HG02840 (cell line): ENCODE data around the gene POLN.

Source experiments
- ATAC-seq: cut with Tn5 transposase; IDR thresholded peaks from one replicate; pipeline ENCODE4 v1.9.1; 2021; ENCODE audit warnings: mild to moderate bottlenecking, moderate library complexity, moderate number of reproducible peaks; ENCODE audit not compliant: unreplicated experiment, low FRiP score

The POLN gene

DNA sequence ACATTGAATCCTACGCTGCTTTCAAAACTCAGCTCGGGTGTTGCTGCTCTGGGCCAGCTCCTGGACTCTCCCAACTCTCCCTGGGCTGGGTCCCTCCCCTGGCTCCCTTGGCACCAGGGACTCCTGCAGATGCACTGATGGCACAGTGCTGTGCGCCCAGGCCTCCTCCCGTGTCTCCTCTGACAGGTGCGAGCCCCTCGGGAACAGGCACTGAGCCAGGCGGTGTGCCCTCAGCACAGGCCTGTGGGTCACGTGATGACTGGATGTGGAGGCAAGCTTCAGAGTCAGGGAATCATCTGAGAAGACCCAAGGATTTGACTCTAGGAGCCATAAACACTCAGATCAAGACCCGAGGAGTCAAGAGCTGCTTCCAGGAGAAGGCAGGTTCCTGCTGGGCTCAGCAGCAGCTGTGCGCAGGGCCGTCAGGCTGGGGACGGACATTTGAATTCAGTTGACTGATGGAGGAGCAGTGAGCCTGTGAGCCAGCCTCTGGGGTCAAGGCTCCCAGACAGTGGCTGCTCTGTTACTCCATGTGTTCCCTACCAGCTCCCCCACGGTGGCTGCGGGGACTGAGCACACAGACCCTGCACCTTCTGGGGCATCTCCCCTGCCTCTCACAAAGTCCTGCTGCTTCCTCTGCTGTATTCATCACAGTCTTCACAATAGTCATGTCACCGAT, 149.8 kb downstream of the POLN start:
- ATAC-seq: no peak

DNA sequence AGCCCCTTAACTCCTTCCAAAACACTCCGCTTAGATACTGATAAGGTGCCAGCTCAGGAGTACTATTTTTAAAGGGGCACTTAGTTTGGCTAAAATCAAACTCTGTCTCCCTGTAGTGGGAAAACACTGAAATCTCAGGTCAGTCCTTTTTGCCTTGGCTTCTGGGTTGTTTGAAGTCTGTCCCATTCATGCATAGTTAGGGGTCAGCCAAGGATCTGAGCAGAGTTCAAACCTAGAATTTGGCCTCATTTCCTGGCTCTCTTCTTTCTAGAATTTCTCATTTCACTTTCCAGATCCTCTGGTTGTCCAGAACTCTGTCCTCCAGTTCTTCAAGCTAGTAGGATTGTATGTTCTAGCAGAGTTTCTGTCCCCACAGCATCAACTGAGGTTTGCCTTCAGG, 151.3 kb downstream of the POLN start:
- ATAC-seq: no peak

DNA sequence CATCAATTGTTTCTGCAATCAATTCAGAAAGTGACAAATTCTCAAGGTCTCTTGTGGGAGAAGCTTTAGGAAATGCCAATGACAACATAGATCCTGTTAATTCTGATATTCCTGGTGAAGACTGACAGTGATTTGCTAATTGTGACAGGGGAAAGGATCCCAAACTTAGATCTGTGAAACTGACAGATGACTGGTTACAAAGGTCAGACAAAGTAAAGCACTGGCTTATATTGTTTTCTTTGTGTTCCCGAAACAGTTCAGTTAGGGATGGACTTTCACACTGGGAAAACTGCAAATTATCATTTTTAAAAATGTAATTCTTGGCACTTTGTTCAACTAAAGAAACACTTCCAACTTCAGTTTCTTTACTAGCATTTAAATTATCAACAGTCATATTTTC, 152.7 kb downstream of the POLN start:
- no peak for ATAC-seq

DNA sequence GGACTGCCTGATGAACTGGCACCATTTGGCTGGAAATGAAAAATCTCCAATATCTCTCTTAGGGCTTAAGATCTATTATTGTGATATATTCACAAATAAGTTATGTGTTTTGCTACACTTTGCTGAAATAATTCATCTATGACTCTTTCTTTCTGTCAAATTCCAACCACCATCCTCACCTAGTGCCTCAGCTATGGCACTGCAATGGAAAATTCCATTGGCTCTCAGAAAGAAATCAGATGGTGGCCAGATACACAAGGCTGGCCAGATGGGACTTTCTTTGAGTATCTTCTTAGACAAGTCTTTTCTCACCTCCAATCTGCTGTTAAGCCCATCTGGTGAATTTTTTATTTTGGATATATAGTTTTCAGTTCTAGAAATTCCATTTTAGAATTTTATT, 154.8 kb downstream of the POLN start:
- ATAC-seq: no peak

DNA sequence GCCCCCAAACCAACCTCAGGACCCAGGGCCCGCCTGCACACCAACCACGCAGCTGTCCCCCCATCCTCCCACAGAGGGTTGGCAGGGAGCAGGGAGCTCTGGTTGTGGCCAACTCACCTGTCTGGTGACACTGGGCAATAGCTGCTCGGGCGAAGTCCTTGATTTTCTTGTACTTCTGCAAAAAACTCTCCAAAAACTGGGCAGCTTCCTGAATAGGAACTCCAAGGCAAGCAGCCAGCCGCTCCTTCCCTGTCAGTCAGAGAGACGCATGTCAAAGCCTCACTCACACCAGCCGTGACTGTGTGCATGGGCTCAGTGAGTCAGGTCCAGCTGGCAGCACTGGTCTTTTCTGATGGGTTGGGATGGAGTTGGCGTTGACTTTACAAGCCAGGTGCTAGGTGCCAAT, 156.4 kb downstream of the POLN start:
- no peak for ATAC-seq

DNA sequence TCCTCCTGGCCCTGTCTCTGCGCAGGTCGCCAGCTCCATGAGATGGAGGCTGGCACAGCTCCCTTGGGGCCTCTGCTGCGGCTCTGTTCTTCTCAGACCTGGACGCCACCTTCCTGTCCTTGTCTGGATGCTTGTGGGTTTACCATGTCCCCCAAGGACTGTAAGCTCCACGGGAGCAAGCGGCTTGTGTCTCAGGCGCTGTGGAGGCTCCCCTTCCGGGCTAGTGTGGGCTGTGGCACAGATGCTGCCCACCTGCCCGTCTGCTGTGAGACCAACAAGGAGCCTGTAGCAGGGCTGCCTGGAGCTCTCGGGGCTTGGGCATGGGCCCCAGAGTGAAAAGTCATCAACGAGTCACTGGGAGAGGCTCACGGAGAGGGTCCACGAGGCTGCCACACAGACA, 157.6 kb downstream of the POLN start:
- ATAC-seq: no peak

DNA sequence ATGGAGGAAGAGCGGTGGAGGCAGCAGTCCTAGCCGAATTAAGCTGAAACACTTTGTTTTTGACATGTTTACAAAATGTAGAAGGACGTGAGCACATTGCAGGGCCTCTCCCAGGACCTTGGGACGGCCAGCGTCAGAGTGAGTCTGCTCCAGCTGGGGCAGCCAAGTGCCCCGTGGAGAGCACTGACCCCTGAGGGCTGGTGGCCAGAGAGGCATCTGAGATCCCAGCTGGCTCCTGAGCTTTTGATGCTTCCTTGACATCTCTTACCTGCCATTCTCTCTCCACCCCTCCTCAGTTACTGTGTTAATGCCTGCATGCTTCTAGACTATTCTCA, 158.1 kb downstream of the POLN start:
- no peak for ATAC-seq

DNA sequence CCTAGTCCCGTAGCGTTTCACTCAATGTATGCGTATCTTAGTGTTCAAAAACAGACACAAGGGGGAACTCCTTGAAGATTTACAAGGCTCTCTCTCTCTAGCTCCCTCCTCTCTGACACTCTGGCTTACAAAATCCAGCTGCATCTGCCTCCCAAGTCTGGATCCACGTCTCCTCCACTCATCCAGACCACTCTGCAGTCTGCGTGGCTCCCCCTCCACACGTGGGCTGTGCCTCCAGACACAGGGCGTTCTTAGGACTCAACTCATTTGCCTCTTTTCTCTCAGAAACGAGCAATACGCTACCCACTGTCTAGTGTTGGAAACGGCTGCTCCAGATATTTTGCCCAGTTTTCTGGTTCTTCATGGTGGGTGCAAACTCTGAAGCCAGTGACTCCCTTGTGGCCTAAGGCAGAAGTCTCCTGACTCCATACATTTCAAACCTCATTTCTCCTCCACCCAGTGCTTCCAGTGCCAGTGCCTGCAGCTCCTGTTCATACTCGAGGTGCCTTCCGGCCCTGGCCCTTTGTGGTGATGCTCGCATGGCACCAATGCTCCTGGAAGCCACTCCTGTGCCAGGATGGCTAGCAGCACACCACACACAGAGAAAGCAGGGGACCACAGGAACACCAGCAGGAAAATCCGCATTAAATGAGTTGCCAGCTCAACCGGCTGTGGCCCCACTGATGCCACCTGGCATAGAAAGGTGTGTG, 158.7 kb downstream of the POLN start:
- ATAC-seq: no peak

DNA sequence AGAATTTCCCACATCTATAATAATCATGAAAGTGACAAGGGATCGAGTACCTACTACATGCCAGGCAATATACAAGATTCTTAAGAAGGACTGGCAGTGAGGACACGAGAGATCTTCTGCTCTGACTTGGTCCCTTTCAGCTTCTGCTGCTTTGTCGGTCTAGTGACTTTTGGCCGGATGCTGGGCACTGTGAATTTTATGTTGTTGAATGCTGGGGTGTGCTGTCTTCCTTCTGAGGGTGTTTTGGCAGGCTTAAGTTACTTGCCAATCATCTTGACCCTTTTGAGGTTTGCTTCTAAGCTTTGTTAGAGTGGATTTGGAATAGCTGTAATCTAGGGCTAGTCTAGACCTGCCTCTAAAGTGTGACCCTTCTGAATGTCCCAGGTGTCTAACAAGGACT, 159.3 kb downstream of the POLN start:
- no peak for ATAC-seq

DNA sequence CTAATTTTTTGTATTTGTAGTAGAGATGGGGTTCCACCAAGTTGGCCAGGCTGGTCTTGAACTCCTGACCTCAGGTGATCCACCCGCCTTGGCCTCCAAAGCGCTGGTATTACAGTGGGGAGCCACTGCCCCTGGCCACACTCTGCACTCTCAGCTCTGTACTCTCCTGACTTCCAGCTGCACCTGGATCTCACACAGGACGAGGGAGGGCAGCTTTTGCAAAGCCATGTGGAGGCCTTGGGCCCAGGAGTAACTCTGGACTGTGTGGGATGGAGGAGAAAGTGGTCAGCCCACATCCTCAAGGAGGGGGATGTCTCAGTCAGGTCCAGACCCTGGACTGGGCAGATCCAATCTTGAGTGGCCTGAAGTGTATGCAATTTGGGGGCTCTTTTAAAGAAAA, 159.8 kb downstream of the POLN start:
- no peak for ATAC-seq

DNA sequence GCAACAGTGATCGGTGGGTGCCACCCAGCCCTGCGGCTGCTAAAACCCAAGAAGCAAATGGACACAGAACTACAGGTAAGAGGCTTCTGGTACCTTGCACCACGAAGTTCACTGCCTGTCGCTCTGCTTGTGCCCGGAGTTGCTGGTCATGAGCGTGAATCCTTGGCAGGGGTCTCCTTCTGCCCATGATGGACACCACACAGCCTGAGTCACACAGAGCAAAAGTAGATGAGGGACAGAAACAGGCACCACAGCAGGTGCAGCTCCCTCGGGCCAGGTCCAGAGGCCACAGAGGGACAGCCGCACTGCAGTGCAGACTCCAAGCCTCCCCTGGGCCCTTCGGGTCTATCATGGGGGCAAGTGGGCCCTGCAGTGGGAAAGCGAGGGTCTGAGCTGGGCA, 160.4 kb downstream of the POLN start:
- no peak for ATAC-seq

DNA sequence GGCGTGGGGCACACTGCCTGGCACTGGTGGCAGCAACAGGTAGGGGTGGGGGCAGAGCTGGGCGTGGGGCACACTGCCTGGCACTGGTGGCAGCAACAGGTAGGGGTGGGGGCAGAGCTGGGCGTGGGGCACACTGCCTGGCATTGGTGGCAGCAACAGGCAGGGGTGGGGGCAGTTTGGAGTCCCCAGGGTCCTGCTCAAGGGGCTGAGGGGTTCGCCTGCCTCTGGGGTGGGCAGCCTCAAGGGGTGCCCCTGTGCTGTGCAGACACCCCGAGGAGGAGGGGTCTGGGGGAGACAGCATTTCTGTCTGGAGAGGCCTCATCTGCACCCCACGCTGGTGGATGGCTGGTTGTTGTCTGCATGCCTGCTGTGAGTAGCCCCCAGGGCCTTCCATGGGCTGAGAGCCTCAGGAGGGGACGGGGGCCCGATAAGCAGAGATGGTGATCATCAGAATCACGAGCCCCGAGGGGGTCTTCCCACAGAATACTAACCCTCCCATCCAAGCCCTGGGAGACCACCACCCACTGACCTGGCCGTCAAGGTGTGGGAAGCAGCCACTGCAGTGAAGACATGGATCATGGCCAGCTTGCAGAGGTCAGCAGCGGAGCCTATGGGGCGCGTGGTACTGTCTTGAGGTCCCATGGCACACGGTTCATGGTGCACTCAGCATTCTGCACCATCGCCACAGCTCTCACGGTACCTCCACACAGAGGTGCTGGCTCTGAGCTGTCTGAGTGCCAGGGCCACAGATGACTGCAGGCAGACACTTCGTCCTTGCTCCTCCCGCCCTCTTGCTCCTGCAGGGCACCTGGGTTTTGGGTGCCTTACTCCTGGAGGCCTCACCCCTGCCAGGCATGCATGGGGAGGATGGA, 161.3 kb downstream of the POLN start:
- ATAC-seq: no peak

DNA sequence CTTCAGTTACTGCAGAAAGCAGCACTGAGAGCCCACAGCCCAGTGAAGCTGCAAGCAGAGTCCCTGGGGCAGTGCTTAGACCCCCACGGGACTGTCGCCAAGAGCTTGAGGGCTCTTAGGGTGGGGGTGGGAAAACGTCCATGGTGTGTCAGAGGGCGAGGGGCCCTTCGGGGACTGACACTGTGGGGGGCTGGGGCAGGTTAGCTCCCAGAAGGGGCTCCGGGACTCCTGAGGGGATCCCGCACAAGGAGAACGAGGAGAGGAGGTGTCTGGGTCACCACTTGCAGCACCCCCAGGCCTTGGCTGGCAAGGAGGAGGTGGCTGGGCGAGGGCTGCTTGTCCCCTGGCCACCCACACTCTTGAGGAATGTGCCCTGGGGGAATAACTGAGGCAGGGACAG, 162.0 kb downstream of the POLN start:
- no peak for ATAC-seq

DNA sequence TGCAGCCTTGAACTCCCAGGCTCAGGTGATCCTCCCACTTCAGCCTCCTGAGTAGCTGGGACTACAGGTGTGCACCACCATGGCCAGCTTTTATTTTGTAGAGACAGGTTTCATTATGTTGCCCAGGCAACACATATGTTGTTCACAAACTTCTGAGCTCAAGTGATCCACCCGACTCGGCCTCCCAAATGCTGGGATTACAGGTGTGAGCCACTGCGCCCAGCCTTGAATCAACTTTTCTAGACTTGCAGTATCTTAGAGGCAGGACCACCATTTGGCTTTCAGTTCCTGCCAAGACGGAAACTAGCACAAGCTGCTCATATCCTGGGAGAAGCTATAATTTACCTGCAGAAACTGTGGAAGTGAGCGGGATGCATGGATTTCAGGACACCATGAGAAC, 162.9 kb downstream of the POLN start:
- no peak for ATAC-seq

DNA sequence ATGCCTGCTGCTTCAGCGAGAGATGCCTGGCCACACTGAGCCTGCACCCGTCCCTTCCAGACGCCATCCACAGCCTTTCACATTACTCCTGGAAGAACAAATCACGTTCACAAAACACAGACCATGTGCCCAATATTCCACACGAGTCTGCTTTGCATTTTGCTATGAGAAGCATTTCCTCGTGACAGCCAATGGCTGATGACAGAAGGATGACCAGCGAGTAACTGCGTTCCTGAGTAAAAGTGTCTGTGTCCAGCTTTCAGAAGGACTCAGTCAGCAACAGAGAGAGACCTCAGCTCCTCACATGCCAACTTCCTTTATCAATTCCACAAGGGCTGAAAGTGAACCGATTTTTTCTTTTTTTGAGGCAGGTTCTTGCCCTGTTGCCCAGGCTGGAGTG, 163.3 kb downstream of the POLN start:
- no peak for ATAC-seq

DNA sequence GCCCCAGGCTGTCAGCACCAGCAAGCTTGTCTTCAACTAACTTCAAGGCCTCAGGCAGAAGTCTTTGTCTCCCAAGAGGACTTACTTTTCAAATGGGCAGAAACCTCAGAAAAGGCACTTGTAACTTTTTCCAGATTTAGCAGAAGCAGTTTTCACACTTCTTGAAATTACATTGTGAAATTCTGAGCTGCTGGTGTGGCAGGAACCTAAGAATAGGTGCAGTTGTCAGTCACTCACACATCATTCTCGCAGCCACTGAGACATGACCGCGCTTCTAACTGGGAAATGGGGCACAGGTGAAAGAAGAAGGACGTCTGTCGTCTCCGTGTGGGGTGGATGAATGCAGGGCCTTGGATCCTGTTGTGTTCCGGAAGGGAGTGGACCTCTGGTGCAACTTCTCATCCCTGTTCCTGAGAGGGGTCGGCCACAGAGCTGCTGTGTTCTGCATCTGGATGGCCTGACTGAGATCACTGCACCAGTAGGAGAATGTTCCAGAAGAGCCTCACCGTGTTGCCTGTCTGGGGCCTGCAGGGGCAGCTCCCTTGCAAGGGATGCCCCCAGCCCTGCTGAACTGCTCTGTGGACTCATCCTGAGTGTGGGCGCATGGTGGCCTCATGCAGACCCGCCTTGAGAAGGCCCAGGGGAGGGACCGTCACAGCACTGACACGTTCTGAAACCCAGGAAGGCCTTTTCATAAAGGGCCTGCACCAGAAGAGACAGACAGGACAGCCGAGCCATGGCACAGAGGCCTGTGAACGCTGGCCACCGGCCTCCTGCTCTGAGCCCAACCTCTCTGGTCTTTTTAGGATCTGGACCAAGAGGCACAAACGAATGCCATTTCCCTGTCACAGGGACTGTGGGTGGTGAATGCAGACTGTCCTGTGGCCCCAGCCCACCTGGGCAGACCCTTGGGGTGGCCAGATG, 164.1 kb downstream of the POLN start:
- ATAC-seq: no peak

DNA sequence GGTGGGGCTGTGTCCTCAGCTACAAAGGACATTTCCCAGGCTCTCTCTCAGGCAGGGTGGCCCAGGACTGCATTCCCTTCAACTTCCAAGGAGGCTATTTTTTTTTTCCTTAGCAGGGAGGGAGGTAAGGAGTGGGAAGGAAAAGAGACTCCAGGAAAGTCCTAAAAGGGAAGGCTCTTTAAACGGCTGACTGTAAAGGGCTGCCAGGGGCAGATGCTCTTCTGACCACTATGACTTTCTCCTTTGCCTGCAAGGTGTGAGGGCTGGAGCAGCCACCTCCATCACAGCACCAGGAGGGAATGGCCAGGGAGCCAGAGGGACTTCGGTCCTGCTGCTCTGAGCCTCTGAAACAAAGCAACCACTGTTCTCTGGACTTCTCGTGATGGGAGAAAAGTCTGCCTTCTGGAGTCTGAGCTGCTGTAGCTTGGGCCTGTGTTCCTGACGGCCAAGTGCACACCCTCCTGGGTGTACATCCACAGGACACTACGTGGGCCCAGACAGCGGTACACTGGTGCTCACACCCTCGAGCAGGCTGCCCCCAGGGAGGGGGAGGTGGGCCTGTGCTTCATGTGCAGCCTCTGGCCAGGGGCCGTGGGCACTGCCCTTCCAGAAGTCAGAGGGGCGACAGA, 164.9 kb downstream of the POLN start:
- no peak for ATAC-seq

DNA sequence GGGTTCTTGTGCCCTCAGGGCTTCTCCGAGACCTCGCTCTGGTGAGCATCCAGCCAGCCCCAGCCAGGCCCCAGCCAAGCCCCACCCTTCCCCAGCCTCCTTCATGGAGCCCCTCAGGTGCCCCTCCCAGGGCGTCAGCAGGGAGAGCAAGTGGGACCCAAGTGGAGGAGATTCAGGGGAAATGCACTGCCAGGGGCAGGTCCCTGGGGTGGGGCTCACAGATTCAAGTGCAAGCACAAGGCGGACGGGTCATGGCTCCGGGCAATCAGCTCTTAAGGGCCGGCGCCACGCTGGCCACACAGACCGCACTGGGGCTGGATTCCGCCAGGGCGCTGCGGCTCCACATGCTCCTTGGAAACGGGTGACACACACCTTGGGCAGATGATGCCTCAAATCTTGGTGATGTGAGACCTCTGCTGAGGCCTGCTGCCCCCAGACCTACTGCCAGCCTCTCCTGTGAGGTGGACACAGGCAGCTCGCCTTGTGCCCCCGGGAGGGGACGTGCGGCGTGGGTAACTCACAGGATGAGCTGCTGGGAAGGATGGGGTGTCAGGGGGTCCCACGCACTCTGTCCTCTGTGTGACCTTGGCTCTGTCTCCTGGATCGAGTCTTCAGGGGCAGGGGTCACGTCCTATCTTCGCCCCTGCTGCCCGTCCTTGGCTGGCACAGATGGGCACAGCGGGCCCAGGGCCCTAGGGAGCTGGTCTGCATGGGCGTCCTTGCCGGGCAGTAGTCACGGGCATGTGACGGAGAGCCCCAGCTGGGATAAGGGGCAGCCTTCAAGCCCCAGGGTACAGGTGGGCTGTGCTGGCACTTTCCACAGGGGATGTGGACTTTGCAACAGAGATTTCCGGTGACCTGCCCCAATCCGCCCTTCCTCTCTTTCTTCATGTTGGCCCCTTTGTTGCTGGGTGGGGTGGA, 165.7 kb downstream of the POLN start:
- no peak for ATAC-seq
